HepG2 (cell line): Measurements from ENCODE around the gene MGAT2. TPM values are rescaled to one million over a fixed set of nuclear protein-coding genes. Genes with fewer than 3 reads are reported as not detected.
A peak's percentile ranks its signal among the peaks of the same experiment; 100 is the strongest.

Experiments
- BHLHE40 ChIP-seq: IDR thresholded peaks from 2 replicates; pipeline ENCODE4 v1.6.1; 2011; ENCODE audit warnings: low read length, improper control_type of control experiment
- BORCS8-MEF2B ChIP-seq: sonication (generic); formaldehyde crosslinking; IDR thresholded peaks from 2 replicates; pipeline ENCODE4 v1.8.0; 2022; ENCODE audit warnings: mild to moderate bottlenecking, missing genetic modification reagents
- FOXA1 ChIP-seq, 2 experiments: fragments of 450-650 bp in 1 of 2; sonication (generic) in 1 of 2; formaldehyde crosslinking in 1 of 2; IDR thresholded peaks; 2 replicates each; pipeline versions ENCODE4 v1.4.0 to v1.6.1; 2016 to 2020; ENCODE audit warnings: missing genetic modification reagents in 1 of 2
- FOXM1 ChIP-seq: sonication (generic); formaldehyde crosslinking; IDR thresholded peaks from 2 replicates; pipeline ENCODE4 v1.5.0; 2020; ENCODE audit warnings: missing genetic modification reagents
- GLI4 ChIP-seq: sonication (generic); formaldehyde crosslinking; IDR thresholded peaks from 2 replicates; pipeline ENCODE4 v1.5.1; 2020; ENCODE audit warnings: missing genetic modification reagents, mild to moderate bottlenecking, moderate library complexity, borderline replicate concordance
- KLF13 ChIP-seq: sonication (generic); formaldehyde crosslinking; IDR thresholded peaks from 2 replicates; pipeline ENCODE4 v1.4.0; 2020; ENCODE audit warnings: mild to moderate bottlenecking, missing genetic modification reagents
- MAFK ChIP-seq, 2 experiments: IDR thresholded peaks in 1 of 2; conservative IDR thresholded peaks in 1 of 2; 2 replicates each; pipeline ENCODE4 v1.6.1; 2011; ENCODE audit warnings: improper control_type of control experiment in 2 of 2, low read length in 2 of 2
- MIER3 ChIP-seq: IDR thresholded peaks from 2 replicates; pipeline ENCODE4 v1.6.1; 2016; ENCODE audit warnings: missing compliant biosample characterization, borderline replicate concordance
- MTF1 ChIP-seq: sonication (generic); formaldehyde crosslinking; IDR thresholded peaks from 2 replicates; pipeline ENCODE4 v1.5.0; 2020; ENCODE audit warnings: missing genetic modification reagents
- NFE2 ChIP-seq: sonication (generic); formaldehyde crosslinking; IDR thresholded peaks from 2 replicates; pipeline ENCODE4 v1.4.0; 2020; ENCODE audit warnings: missing genetic modification reagents
- PHF21A ChIP-seq: sonication (generic); formaldehyde crosslinking; IDR thresholded peaks from 2 replicates; pipeline ENCODE4 v1.5.0; 2020; ENCODE audit warnings: mild to moderate bottlenecking, missing genetic modification reagents
- POLR2G ChIP-seq: fragments of 200-400 bp; formaldehyde crosslinking; IDR thresholded peaks from 2 replicates; pipeline ENCODE4 v1.6.1; 2018; ENCODE audit warnings: mild to moderate bottlenecking, low read depth, low read length, moderate library complexity
- TFDP1 ChIP-seq: IDR thresholded peaks from 2 replicates; pipeline ENCODE4 v1.6.1; 2016; ENCODE audit warnings: missing compliant biosample characterization, missing genetic modification reagents, borderline replicate concordance
- ZBTB7A ChIP-seq: sonication (generic); formaldehyde crosslinking; IDR thresholded peaks from 2 replicates; pipeline ENCODE4 v1.8.0; 2022; ENCODE audit warnings: mild to moderate bottlenecking, missing genetic modification reagents
- ZEB1 ChIP-seq: IDR thresholded peaks from 2 replicates; pipeline ENCODE4 v1.6.1; 2012; ENCODE audit warnings: mild to moderate bottlenecking, low read depth, inconsistent platforms; ENCODE audit not compliant: insufficient replicate concordance
- ZNF12 ChIP-seq: sonication (generic); formaldehyde crosslinking; IDR thresholded peaks from 2 replicates; pipeline ENCODE4 v1.5.0; 2020; ENCODE audit warnings: missing genetic modification reagents
- ZNF136 ChIP-seq: sonication (generic); formaldehyde crosslinking; IDR thresholded peaks from 2 replicates; pipeline ENCODE4 v1.8.1; 2022; ENCODE audit warnings: low read depth, mild to moderate bottlenecking, moderate library complexity, missing genetic modification reagents
- ZNF24 ChIP-seq: fragments of 450-650 bp; IDR thresholded peaks from 2 replicates; pipeline ENCODE4 v1.6.1; 2017; ENCODE audit warnings: antibody characterized with exemption, mild to moderate bottlenecking
- ZNF30 ChIP-seq: sonication (generic); formaldehyde crosslinking; IDR thresholded peaks from 2 replicates; pipeline ENCODE4 v1.5.0; 2020; ENCODE audit warnings: mild to moderate bottlenecking, missing genetic modification reagents
- ZNF331 ChIP-seq: sonication (generic); formaldehyde crosslinking; IDR thresholded peaks from 2 replicates; pipeline ENCODE4 v1.4.0; 2020; ENCODE audit warnings: missing genetic modification reagents
- ZNF335 ChIP-seq: sonication (generic); formaldehyde crosslinking; IDR thresholded peaks from 2 replicates; pipeline ENCODE4 v1.4.0; 2020; ENCODE audit warnings: missing genetic modification reagents
- ZNF367 ChIP-seq: sonication (generic); formaldehyde crosslinking; IDR thresholded peaks from 2 replicates; pipeline ENCODE4 v1.4.0; 2020; ENCODE audit warnings: missing genetic modification reagents, borderline replicate concordance
- ZNF383 ChIP-seq: sonication (generic); formaldehyde crosslinking; IDR thresholded peaks from 2 replicates; pipeline ENCODE4 v1.4.0; 2020; ENCODE audit warnings: missing genetic modification reagents, mild to moderate bottlenecking, borderline replicate concordance
- ZNF501 ChIP-seq: sonication (generic); formaldehyde crosslinking; IDR thresholded peaks from 2 replicates; pipeline ENCODE4 v1.5.1; 2020; ENCODE audit warnings: mild to moderate bottlenecking, moderate library complexity, missing genetic modification reagents
- ZNF550 ChIP-seq: sonication (generic); formaldehyde crosslinking; IDR thresholded peaks from 2 replicates; pipeline ENCODE4 v1.4.0; 2020; ENCODE audit warnings: mild to moderate bottlenecking, missing genetic modification reagents, borderline replicate concordance
- ZNF564 ChIP-seq: sonication (generic); formaldehyde crosslinking; IDR thresholded peaks from 2 replicates; pipeline ENCODE4 v1.8.1; 2023; ENCODE audit warnings: mild to moderate bottlenecking, missing genetic modification reagents
- polyA plus RNA-seq, 8 experiments: library from polyadenylated mRNA; depleted of rRNA in 3 of 8; stranded (reverse) in 7 of 8; unstranded in 1 of 8; fragments of >200 nt; fragmentation: Illumina TruSeq in 4 of 8; extraction: Trizol in 4 of 8; gene quantifications; 2 replicates each; pipeline versions ENCODE4 v1.2.1 to v1.2.3, GENCODE V29; 2011 to 2016; ENCODE audit warnings: low read depth in 4 of 8, missing spikeins in 1 of 8, mixed read lengths in 1 of 8; ENCODE audit not compliant: insufficient read depth in 1 of 8
- total RNA-seq, 5 experiments: library from RNA; depleted of rRNA; stranded (reverse); fragments of >200 nt; fragmentation: Illumina TruSeq; extraction: Trizol; gene quantifications; 2 replicates each; pipeline ENCODE4 v1.2.3, GENCODE V29; 2016; ENCODE audit warnings: low read depth in 1 of 5
- TF ChIP-seq, protein P1 (sequence below), 2 experiments: fragments of 450-650 bp in 1 of 2; sonication (generic) in 1 of 2; formaldehyde crosslinking; IDR thresholded peaks; 2 replicates each; pipeline versions ENCODE4 v1.5.0 to v1.8.0; 2020 to 2022; ENCODE audit warnings: mild to moderate bottlenecking in 1 of 2, missing genetic modification reagents in 1 of 2
- TF ChIP-seq, protein P2 (sequence below): IDR thresholded peaks from 2 replicates; pipeline ENCODE4 v1.6.1; 2016; ENCODE audit warnings: missing genetic modification reagents, missing compliant biosample characterization
- TF ChIP-seq, protein P3 (sequence below): IDR thresholded peaks from 2 replicates; pipeline ENCODE4 v1.6.1; 2016; ENCODE audit warnings: low read depth, control low read depth

The MGAT2 gene
- total and polyA plus RNA-seq, 2 of the 13 experiments (the other 11 are each of a cell fraction or from before 2014, with no cell fraction given), result 12.9 to 51.9 TPM

- TF ChIP-seq ZNF30 (CRISPR knock-in tag), result no peak
- TF ChIP-seq TFDP1 (CRISPR knock-in tag), result peak; percentile 24; the same call in 1 of the 2 replicates
- TF ChIP-seq ZNF335 (CRISPR knock-in tag), result 0 out of 2 replicates have a peak, but pooled peaks have one; percentile 52
- TF ChIP-seq ZNF136 (CRISPR knock-in tag), result no peak
- TF ChIP-seq, protein P1, sequence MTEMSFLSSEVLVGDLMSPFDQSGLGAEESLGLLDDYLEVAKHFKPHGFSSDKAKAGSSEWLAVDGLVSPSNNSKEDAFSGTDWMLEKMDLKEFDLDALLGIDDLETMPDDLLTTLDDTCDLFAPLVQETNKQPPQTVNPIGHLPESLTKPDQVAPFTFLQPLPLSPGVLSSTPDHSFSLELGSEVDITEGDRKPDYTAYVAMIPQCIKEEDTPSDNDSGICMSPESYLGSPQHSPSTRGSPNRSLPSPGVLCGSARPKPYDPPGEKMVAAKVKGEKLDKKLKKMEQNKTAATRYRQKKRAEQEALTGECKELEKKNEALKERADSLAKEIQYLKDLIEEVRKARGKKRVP (CRISPR knock-in tag; IDR thresholded peaks at IDR 0.05), result peak in 1 of 2 experiments; percentile 82; a peak in 2 of 4 replicates
- TF ChIP-seq, protein P2, sequence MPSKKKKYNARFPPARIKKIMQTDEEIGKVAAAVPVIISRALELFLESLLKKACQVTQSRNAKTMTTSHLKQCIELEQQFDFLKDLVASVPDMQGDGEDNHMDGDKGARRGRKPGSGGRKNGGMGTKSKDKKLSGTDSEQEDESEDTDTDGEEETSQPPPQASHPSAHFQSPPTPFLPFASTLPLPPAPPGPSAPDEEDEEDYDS (CRISPR knock-in tag), result peak; percentile 22; the same call in 1 of the 2 replicates
- TF ChIP-seq ZNF501 (CRISPR knock-in tag), result 0 out of 2 replicates have a peak, but pooled peaks have one; percentile 33
- no peak for TF ChIP-seq GLI4 (CRISPR knock-in tag)
- TF ChIP-seq FOXM1 (CRISPR knock-in tag), result no peak
- no peak for TF ChIP-seq MAFK (conservative IDR thresholded peaks at IDR 0.05 in 1 of 2, IDR thresholded peaks at IDR 0.05 in 1 of 2; ENCODE audit: low read length in 2 of 2)
- TF ChIP-seq KLF13 (CRISPR knock-in tag), result no peak
- TF ChIP-seq BHLHE40, result no peak
- TF ChIP-seq BORCS8-MEF2B (CRISPR knock-in tag), result no peak
- TF ChIP-seq ZNF24, result no peak
- peak; percentile 58; the same call in 1 of the 2 replicates for TF ChIP-seq ZNF12 (CRISPR knock-in tag)
- no peak for TF ChIP-seq ZNF550 (CRISPR knock-in tag)
- TF ChIP-seq ZNF383, result no peak
- peak; percentile 92 for TF ChIP-seq FOXA1 (IDR thresholded peaks at IDR 0.05)
- peak; percentile 99 for TF ChIP-seq FOXA1 (CRISPR knock-in tag; IDR thresholded peaks at IDR 0.05)
- TF ChIP-seq PHF21A (CRISPR knock-in tag), result peak; percentile 94
- peak; percentile 74 for TF ChIP-seq ZNF331 (CRISPR knock-in tag)
- TF ChIP-seq, protein P3, sequence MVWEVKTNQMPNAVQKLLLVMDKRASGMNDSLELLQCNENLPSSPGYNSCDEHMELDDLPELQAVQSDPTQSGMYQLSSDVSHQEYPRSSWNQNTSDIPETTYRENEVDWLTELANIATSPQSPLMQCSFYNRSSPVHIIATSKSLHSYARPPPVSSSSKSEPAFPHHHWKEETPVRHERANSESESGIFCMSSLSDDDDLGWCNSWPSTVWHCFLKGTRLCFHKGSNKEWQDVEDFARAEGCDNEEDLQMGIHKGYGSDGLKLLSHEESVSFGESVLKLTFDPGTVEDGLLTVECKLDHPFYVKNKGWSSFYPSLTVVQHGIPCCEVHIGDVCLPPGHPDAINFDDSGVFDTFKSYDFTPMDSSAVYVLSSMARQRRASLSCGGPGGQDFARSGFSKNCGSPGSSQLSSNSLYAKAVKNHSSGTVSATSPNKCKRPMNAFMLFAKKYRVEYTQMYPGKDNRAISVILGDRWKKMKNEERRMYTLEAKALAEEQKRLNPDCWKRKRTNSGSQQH, result no peak
- TF ChIP-seq NFE2 (CRISPR knock-in tag), result no peak
- no peak for TF ChIP-seq MTF1
- peak; percentile 83; the same call in 1 of the 2 replicates for TF ChIP-seq MIER3 (CRISPR knock-in tag)
- 0 out of 2 replicates have a peak, but pooled peaks have one; percentile 47 for TF ChIP-seq ZNF367 (CRISPR knock-in tag)
- TF ChIP-seq ZEB1, result peak; percentile 85
- TF ChIP-seq ZNF564 (CRISPR knock-in tag), result no peak
- TF ChIP-seq ZBTB7A (CRISPR knock-in tag), result no peak
- peak; percentile 44; the same call in 1 of the 2 replicates for TF ChIP-seq POLR2G
These were observed 21.1 kb downstream of the MGAT2 start (continued) for GRCh38 chr14:49641697-49642129.
